Type B pancreatic cell (in vitro differentiated cells): Measurements from ENCODE around the gene PODN. TPM values are rescaled to one million over a fixed set of nuclear protein-coding genes. Genes with fewer than 3 reads are reported as not detected.
A peak's percentile ranks its signal among the peaks of the same experiment; 100 is the strongest.

ENCODE experiments used
- DNase-seq: peaks from one replicate; pipeline ENCODE4 v3.0.0; 2021; ENCODE audit warnings: mixed read lengths; ENCODE audit not compliant: unreplicated experiment; ENCODE audit errors: extremely low spot score
- H3K27ac Mint-ChIP-seq: 2 replicates; pipeline ENCODE4 v1.8.0; 2021; ENCODE audit warnings: mild to moderate bottlenecking, mixed read lengths
- H3K27me3 Mint-ChIP-seq: 2 replicates; pipeline ENCODE4 v1.8.0; 2021; ENCODE audit warnings: mixed read lengths
- H3K36me3 Mint-ChIP-seq: 2 replicates; pipeline ENCODE4 v1.8.0; 2021; ENCODE audit warnings: mixed read lengths
- H3K4me1 Mint-ChIP-seq: one replicate; pipeline ENCODE4 v1.8.0; 2021; ENCODE audit warnings: mixed read lengths; ENCODE audit not compliant: unreplicated experiment
- H3K4me3 Mint-ChIP-seq: 2 replicates; pipeline ENCODE4 v1.8.0; 2021; ENCODE audit warnings: mild to moderate bottlenecking, mixed read lengths
- H3K9me3 Mint-ChIP-seq: 2 replicates; pipeline ENCODE4 v1.8.0; 2021; ENCODE audit warnings: mixed read lengths
- long read RNA-seq: library from polyadenylated mRNA; unstranded; transcript quantifications from one replicate; pipeline ENCODE4 v2.0.0, GENCODE V29; 2020
- total RNA-seq: library from RNA; stranded (reverse); gene quantifications from 2 replicates; pipeline ENCODE4 v1.2.1, GENCODE V29; 2021; ENCODE audit warnings: low replicate concordance
- TF ChIP-seq, protein P1 (sequence below): fragments of 200-600 bp; sonication (generic); conservative IDR thresholded peaks from 2 replicates; pipeline ENCODE4 v1.5.0; 2021; ENCODE audit warnings: antibody characterized with exemption, mild to moderate bottlenecking

PODN gene, protein sequence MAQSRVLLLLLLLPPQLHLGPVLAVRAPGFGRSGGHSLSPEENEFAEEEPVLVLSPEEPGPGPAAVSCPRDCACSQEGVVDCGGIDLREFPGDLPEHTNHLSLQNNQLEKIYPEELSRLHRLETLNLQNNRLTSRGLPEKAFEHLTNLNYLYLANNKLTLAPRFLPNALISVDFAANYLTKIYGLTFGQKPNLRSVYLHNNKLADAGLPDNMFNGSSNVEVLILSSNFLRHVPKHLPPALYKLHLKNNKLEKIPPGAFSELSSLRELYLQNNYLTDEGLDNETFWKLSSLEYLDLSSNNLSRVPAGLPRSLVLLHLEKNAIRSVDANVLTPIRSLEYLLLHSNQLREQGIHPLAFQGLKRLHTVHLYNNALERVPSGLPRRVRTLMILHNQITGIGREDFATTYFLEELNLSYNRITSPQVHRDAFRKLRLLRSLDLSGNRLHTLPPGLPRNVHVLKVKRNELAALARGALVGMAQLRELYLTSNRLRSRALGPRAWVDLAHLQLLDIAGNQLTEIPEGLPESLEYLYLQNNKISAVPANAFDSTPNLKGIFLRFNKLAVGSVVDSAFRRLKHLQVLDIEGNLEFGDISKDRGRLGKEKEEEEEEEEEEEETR
- total RNA-seq: 2.8 and 3.2 TPM in 2 replicates
- long read RNA-seq, partial matches to known transcripts: 0 of 2 reads
- long read RNA-seq, other reads (novel, unspliced or antisense): 1 of 2 reads

DNA sequence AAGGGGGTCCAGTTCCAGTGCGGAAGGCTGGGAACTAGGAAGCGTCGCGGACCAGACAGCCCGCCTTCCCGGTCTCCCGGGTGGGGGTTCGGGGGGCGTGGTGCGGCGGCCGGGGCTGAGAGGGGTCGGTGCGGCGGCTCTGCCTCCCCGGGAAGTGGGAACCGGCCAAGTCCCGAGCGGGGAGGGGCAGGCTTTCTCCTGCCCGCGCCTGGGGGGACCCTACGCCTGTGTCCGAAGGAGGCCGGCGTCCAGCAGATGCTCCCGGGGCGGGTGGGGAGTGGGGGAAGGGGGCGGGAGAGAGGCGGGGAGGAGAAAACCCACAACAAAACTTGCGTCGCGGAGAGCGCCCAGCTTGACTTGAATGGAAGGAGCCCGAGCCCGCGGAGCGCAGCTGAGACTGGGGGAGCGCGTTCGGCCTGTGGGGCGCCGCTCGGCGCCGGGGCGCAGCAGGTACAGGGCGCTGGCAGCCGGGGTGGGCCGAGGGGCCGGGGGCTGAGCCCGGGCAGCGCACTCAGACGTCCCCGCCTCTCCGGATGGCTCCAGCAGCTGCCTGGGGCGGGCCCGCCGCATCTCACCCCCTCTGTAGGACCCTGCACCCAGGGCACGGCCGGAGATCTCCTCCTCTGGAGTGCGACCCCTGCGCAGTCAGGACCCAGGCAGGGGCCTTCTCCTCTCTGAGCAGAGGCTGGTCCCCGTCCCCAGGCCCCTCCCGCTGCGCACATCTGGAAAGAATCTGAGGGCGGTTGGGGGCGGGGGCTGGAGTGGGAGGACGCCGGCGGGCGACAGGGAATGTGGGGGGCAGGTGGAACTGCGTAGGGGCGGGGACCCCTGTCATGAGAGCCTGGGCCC is at the start of gene PODN:
Gene PODN, plus strand, starts transcription at position 355 of the 849 bp plus-strand sequence. CDS start 7,643 bp downstream, outside the sequence.
- DNase-seq: peak; percentile 75

DNA sequence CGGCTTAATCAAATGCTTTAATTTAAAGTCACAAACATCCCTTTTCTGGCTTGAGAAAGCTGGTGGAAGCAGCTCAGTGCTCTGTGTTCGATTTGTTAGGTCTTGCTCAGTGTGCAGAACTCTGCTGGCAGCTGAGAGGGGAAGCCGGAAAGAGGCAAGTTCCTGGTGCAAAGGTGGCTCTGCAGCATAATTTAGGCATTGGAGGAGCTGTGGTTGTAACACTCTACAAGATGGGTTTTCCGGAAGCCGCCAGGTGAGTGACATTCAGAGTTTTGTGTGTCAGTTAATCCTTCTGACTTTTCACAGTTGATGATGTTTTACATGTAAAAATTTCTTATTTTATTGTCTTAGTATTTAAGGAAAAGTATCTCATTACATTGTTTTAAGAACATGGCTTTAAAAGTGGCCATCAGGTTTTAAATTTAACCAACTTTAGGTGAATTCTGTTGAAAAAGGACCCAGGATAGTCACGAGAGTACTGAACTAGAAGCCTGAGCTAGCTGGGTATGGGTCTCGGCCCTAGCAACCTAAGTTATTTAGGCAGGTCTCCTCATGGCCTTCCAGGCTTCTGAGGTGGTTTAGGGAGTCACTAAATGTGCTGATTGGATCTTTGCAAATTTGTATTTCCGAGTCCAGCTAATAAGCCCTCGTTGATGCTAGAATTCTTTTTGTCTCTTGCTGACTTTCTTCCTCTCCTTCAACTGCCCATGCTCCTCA is 47.1 kb upstream of the PODN start:
- TF ChIP-seq, protein P1, sequence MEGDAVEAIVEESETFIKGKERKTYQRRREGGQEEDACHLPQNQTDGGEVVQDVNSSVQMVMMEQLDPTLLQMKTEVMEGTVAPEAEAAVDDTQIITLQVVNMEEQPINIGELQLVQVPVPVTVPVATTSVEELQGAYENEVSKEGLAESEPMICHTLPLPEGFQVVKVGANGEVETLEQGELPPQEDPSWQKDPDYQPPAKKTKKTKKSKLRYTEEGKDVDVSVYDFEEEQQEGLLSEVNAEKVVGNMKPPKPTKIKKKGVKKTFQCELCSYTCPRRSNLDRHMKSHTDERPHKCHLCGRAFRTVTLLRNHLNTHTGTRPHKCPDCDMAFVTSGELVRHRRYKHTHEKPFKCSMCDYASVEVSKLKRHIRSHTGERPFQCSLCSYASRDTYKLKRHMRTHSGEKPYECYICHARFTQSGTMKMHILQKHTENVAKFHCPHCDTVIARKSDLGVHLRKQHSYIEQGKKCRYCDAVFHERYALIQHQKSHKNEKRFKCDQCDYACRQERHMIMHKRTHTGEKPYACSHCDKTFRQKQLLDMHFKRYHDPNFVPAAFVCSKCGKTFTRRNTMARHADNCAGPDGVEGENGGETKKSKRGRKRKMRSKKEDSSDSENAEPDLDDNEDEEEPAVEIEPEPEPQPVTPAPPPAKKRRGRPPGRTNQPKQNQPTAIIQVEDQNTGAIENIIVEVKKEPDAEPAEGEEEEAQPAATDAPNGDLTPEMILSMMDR: no peak
- Mint-ChIP-seq H3K36me3 (peaks cover 3% of the 10 kb centered on the region), H3K27me3 (no peaks in the 10 kb centered on the region), H3K27ac (peak overlapping the region; percentile 81), H3K4me1 (peaks cover 18% of the 10 kb centered on the region), H3K4me3 (peak overlapping the region; percentile 93), H3K9me3 (no peaks in the 10 kb centered on the region)
- DNase-seq: peak; percentile 72

More for the DNA sequence above, at the start of gene PODN:
- no peaks in the 10 kb centered on the region for H3K36me3 Mint-ChIP-seq
- H3K27ac Mint-ChIP-seq: no peak within 1 kb of the TSS
- no peaks in the 10 kb centered on the region for H3K9me3 Mint-ChIP-seq
- peaks cover 70% of the 10 kb centered on the region for H3K27me3 Mint-ChIP-seq
- H3K4me3 Mint-ChIP-seq: peak within 1 kb of the TSS; percentile 83
- TF ChIP-seq, protein P1: no peak
- H3K4me1 Mint-ChIP-seq: peaks cover 5% of the 10 kb centered on the region

DNA sequence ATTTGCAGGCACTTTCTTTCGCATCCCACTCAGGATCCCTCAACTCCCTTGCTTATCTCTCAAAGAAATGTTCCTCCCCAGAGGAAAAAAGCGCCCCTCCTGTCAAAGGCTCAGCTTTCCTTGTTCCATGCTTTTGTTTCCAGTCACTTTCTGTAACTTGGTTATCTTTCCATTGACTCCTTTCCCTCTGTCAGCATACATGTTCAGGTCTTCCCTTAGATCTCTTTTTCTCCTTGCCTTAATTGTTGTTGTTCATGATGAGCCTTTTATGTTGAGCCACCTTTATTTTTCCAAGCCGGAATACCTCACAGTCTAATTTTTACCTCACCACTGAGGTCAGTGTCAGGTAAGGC is 46.5 kb upstream of the PODN start:
- Mint-ChIP-seq H3K27ac (peak overlapping the region; percentile 61), H3K27me3 (no peaks in the 10 kb centered on the region), H3K9me3 (no peaks in the 10 kb centered on the region), H3K4me3 (peak overlapping the region; percentile 93), H3K36me3 (peaks cover 3% of the 10 kb centered on the region), H3K4me1 (peaks cover 18% of the 10 kb centered on the region)
- TF ChIP-seq, protein P1: no peak
- no peak for DNase-seq

DNA sequence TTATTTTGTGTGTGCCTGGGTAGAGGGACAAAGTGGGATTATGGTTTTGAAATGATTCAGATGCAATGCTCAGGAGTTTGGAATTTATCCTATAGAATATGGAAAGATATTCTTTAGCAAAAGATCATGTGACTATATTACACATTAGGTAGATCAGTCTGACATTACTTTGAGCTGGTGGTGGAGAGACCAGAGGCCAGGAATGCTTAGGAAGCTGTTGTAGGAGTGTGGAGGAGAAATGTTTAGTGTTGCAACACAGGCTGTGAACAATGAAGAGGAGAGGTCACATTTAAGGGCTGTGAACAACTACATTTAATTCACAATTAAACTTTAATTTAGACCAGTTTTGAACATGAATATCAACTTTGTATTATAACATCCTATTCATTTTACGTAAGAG is 45.3 kb upstream of the PODN start:
- Mint-ChIP-seq H3K4me1 (peaks cover 18% of the 10 kb centered on the region), H3K4me3 (peak overlapping the region; percentile 93)

More for the DNA sequence above, 45.3 kb upstream of the PODN start:
- TF ChIP-seq, protein P1: no peak
- Mint-ChIP-seq H3K27me3 (no peaks in the 10 kb centered on the region), H3K36me3 (peaks cover 3% of the 10 kb centered on the region), H3K9me3 (no peaks in the 10 kb centered on the region), H3K27ac (no peak overlapping the region)
- DNase-seq: no peak
